Mesothelial cell of epicardium (in vitro differentiated cells): Measurements from ENCODE around the gene ACAA2. TPM values are rescaled to one million over a fixed set of nuclear protein-coding genes. Genes with fewer than 3 reads are reported as not detected.

Experiments
- DNase-seq, 2 experiments: peaks; one replicate each; pipeline ENCODE4 v3.0.0; 2021; ENCODE audit warnings: low spot score in 2 of 2; ENCODE audit not compliant: unreplicated experiment in 2 of 2
- H3K27ac Mint-ChIP-seq: 2 replicates; pipeline ENCODE4 v1.8.0; 2021; ENCODE audit warnings: mixed read lengths
- H3K27me3 Mint-ChIP-seq: 2 replicates; pipeline ENCODE4 v1.8.0; 2021; ENCODE audit warnings: low read depth, mixed read lengths
- H3K36me3 Mint-ChIP-seq: 2 replicates; pipeline ENCODE4 v1.8.0; 2021; ENCODE audit warnings: mixed read lengths
- H3K4me1 Mint-ChIP-seq: 2 replicates; pipeline ENCODE4 v1.8.0; 2021; ENCODE audit warnings: mixed read lengths
- H3K4me3 Mint-ChIP-seq: 2 replicates; pipeline ENCODE4 v1.8.0; 2021; ENCODE audit warnings: mild to moderate bottlenecking, moderate library complexity, mixed read lengths
- H3K9me3 Mint-ChIP-seq: 2 replicates; pipeline ENCODE4 v1.8.0; 2021; ENCODE audit warnings: mixed read lengths
- total RNA-seq: library from RNA; stranded (reverse); gene quantifications from 3 replicates; pipeline ENCODE4 v1.2.1, GENCODE V29; 2021
- TF ChIP-seq, protein P1 (sequence below): fragments of 200-600 bp; sonication (generic); IDR thresholded peaks from one replicate; pipeline ENCODE4 v1.5.0; 2021; ENCODE audit warnings: antibody characterized with exemption; ENCODE audit not compliant: unreplicated experiment

The ACAA2 gene
- total RNA-seq, 1 donor from 2014 or later: 57.2 TPM

DNA sequence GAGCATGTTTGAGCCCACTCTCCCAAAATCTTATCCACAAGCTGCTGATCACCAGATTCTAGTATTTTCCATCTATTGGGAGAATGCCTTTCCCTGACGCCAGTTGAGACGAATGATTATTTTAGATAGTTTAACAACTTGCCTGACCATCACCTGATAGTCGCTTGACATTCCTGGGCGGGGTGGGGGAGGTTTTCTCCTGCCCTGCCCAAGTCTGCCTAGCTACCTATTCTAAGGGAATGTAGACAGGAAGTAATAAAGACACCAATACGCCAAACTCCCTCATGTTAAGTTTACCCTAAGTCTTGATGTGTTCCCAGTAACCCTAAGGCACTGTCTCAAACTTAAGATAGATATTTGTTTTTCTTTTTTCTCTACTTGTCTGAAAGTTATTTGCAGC is 4.6 kb upstream of the ACAA2 start:
- no peak overlapping the region for H3K4me3 Mint-ChIP-seq
- peaks cover 9% of the 10 kb centered on the region for H3K36me3 Mint-ChIP-seq
- TF ChIP-seq, protein P1, sequence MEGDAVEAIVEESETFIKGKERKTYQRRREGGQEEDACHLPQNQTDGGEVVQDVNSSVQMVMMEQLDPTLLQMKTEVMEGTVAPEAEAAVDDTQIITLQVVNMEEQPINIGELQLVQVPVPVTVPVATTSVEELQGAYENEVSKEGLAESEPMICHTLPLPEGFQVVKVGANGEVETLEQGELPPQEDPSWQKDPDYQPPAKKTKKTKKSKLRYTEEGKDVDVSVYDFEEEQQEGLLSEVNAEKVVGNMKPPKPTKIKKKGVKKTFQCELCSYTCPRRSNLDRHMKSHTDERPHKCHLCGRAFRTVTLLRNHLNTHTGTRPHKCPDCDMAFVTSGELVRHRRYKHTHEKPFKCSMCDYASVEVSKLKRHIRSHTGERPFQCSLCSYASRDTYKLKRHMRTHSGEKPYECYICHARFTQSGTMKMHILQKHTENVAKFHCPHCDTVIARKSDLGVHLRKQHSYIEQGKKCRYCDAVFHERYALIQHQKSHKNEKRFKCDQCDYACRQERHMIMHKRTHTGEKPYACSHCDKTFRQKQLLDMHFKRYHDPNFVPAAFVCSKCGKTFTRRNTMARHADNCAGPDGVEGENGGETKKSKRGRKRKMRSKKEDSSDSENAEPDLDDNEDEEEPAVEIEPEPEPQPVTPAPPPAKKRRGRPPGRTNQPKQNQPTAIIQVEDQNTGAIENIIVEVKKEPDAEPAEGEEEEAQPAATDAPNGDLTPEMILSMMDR: no peak
- peaks cover 8% of the 10 kb centered on the region for H3K4me1 Mint-ChIP-seq
- no peaks in the 10 kb centered on the region for H3K9me3 Mint-ChIP-seq
- DNase-seq: no peak
- H3K27me3 Mint-ChIP-seq: no peaks in the 10 kb centered on the region
- H3K27ac Mint-ChIP-seq: peak overlapping the region; percentile 8

DNA sequence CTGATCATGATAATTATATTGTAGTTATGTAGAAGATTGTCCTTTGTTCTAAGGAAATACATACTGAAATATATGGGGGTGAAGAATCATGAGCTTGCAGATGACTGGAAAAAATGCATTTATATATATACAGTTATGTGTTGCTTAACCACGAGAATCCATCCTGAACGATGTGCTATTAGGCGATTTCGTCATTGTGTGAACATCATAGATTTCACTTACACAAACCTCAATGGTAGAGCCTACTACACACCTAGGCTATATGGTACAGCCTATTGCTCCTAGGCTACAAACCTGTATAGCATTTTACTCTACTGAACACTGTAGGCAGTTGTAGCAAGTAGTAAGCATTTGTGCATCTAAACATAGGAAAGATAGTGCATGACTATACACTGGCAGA is 2.6 kb upstream of the ACAA2 start:
- DNase-seq: no peak
- H3K27ac Mint-ChIP-seq: no peak overlapping the region

DNA sequence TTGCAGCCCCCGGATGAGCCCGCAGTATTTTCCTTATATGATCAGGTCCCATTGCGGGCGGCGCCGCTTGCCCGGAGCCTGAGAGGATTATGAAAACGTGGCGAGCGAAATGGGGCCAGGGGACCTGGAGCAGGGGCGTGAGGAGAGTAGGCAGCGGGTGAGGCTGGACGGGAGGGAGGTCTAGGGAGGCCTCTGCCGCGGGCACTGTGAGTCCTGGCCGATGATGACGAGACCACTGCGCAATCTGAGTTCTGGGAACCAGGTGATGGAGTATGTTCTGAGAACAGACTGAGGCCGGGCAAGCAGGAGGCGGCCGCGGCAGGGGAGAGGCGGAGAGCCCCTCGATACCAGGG is 790 bp upstream of the ACAA2 start:
- H3K27ac Mint-ChIP-seq: peak overlapping the region; percentile 98
- TF ChIP-seq, protein P1: no peak
- H3K27me3 Mint-ChIP-seq: no peaks in the 10 kb centered on the region
- DNase-seq: peak in 1 of 2 experiments; percentile 32
- peaks cover 17% of the 10 kb centered on the region for H3K36me3 Mint-ChIP-seq
- H3K4me3 Mint-ChIP-seq: peak overlapping the region; percentile 92
- peaks cover 26% of the 10 kb centered on the region for H3K4me1 Mint-ChIP-seq
- H3K9me3 Mint-ChIP-seq: peaks cover 14% of the 10 kb centered on the region

More for the DNA sequence above, 2.6 kb upstream of the ACAA2 start:
- H3K9me3 Mint-ChIP-seq: no peaks in the 10 kb centered on the region
- no peak overlapping the region for H3K4me3 Mint-ChIP-seq
- TF ChIP-seq, protein P1: no peak
- peaks cover 6% of the 10 kb centered on the region for H3K36me3 Mint-ChIP-seq
- peaks cover 25% of the 10 kb centered on the region for H3K4me1 Mint-ChIP-seq
- H3K27me3 Mint-ChIP-seq: no peaks in the 10 kb centered on the region

DNA sequence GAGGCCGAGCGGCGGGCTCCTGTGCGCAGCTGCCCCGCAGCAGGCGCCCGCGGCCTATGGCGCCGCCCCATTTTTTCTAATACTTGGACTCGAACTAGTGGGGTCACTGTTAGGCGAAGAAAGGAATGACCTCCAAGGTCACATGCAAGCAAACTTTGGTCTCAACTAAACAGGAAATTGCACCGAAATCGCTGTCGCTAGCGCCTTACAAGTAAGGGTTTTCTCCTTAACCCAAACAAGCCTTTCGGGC is 339 bp downstream of the ACAA2 start:
- H3K27ac Mint-ChIP-seq: peak overlapping the region; percentile 98

DNA sequence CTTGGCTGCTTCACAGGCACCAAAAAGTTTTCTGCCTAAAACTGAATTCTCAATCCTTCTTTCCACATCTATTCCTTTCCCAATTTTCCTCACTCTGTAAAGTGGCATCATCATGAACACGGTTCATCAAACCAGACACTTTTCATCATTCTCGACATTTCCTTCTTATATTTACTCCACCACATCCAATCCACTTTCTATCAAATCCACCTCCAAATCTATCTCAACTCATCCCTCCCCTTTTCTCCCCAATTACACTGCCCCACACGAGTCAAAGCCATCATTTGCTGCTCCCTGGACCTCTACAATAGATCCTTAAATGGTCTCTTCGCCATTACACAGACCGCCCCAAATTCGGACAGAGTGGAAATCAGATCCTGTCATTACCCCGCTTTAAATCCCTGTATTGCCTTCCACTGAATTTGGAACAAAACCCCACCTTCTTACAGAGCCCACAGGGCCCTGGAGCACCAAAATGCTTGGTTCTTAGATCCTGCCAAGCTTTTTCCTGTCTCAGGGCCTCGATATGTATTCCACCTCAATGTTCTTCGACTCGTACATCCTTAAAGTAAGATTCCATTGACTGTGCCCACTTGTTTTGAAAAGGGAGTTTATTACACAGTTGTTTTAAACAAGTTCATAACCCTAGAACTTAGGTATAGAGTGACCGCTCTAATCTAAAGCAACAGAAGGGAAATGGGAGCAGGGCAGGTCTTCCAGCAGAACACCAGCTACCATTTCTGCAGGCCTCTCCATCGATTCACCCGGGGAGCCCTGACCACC is 856 bp downstream of the ACAA2 start:
- DNase-seq: no peak
- TF ChIP-seq, protein P1: no peak
- Mint-ChIP-seq H3K4me3 (peak overlapping the region; percentile 92), H3K4me1 (peaks cover 24% of the 10 kb centered on the region), H3K9me3 (peaks cover 30% of the 10 kb centered on the region), H3K27ac (peak overlapping the region; percentile 98), H3K27me3 (no peaks in the 10 kb centered on the region), H3K36me3 (peaks cover 30% of the 10 kb centered on the region)

More for the DNA sequence above, 339 bp downstream of the ACAA2 start:
- TF ChIP-seq, protein P1: no peak
- Mint-ChIP-seq H3K36me3 (peaks cover 25% of the 10 kb centered on the region), H3K4me1 (peaks cover 26% of the 10 kb centered on the region), H3K4me3 (peak overlapping the region; percentile 92), H3K27me3 (no peaks in the 10 kb centered on the region), H3K9me3 (peaks cover 25% of the 10 kb centered on the region)
- DNase-seq: peak in 1 of 2 experiments; percentile 42
